Neural cell (in vitro differentiated cells): ENCODE data around the gene DSCAM.

Experiments used
- EP300 ChIP-seq: fragments of 450-650 bp; conservative IDR thresholded peaks from 2 replicates; pipeline ENCODE4 v1.6.1; 2014; ENCODE audit warnings: antibody characterized with exemption, mild to moderate bottlenecking, moderate library complexity; ENCODE audit not compliant: poor library complexity, severe bottlenecking
- EZH2 ChIP-seq: fragments of 200-600, 300-800 bp; shearing (Covaris generic), sonication (generic); IDR thresholded peaks from 2 replicates; pipeline ENCODE4 v1.6.1; 2014; ENCODE audit warnings: antibody characterized with exemption, low read length, borderline replicate concordance, mild to moderate bottlenecking; ENCODE audit not compliant: insufficient read depth, poor library complexity, severe bottlenecking
- POLR2AphosphoS5 ChIP-seq: IDR thresholded peaks from 2 replicates; pipeline ENCODE4 v1.6.1; 2012
- RAD21 ChIP-seq: fragments of 450-650 bp; conservative IDR thresholded peaks from 2 replicates; pipeline ENCODE4 v1.6.1; 2014; ENCODE audit warnings: antibody characterized with exemption, mild to moderate bottlenecking, moderate library complexity
- SMC3 ChIP-seq: fragments of 450-650 bp; conservative IDR thresholded peaks from 2 replicates; pipeline ENCODE4 v1.6.1; 2014; ENCODE audit warnings: antibody characterized with exemption, mild to moderate bottlenecking, moderate library complexity; ENCODE audit not compliant: poor library complexity
- TAF1 ChIP-seq: IDR thresholded peaks from 2 replicates; pipeline ENCODE4 v1.6.1; 2012; ENCODE audit warnings: low read depth
- TF ChIP-seq, protein P1 (sequence below): fragments of 450-650 bp; IDR thresholded peaks from 2 replicates; pipeline ENCODE4 v1.5.1; 2014; ENCODE audit warnings: antibody characterized with exemption, mild to moderate bottlenecking, moderate library complexity; ENCODE audit not compliant: poor library complexity, severe bottlenecking
- TF ChIP-seq, protein P2 (sequence below): IDR thresholded peaks from 2 replicates; pipeline ENCODE4 v1.6.1; 2012; ENCODE audit warnings: borderline replicate concordance

DNA sequence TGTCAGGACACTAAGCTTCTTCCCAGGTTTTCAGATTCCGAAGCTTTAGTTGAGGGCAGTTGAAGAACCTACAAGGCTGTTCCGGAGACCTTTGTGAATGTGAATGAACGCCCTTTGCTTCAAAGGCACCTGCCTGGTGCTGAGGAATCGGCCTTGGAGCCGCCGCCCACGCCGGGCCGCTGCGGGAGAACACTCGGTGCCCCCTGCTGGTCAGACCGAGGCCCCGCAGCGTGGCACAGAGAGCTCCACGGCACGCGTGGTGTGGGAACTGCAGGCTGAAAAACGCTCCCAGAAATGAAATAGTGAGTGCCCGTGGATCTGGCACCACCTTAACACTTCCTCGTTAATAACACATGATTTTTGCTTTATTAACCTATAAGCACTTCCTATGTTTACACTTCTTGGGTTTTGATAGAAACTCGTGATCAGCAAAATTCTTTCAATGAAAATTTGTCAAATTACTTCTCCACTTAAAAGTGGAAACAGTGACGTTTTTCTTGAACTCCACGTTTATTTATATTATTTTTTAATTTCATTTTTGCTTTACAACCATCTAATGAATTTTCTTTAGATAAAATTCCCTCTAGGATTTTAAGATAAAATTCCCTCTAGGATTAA lies 460.6 kb downstream of the DSCAM start:
- TF ChIP-seq EZH2 (no peak), TAF1 (no peak), RAD21 (no peak), SMC3 (peak; percentile 33), EP300 (no peak), POLR2AphosphoS5 (no peak)
- TF ChIP-seq, protein P1, sequence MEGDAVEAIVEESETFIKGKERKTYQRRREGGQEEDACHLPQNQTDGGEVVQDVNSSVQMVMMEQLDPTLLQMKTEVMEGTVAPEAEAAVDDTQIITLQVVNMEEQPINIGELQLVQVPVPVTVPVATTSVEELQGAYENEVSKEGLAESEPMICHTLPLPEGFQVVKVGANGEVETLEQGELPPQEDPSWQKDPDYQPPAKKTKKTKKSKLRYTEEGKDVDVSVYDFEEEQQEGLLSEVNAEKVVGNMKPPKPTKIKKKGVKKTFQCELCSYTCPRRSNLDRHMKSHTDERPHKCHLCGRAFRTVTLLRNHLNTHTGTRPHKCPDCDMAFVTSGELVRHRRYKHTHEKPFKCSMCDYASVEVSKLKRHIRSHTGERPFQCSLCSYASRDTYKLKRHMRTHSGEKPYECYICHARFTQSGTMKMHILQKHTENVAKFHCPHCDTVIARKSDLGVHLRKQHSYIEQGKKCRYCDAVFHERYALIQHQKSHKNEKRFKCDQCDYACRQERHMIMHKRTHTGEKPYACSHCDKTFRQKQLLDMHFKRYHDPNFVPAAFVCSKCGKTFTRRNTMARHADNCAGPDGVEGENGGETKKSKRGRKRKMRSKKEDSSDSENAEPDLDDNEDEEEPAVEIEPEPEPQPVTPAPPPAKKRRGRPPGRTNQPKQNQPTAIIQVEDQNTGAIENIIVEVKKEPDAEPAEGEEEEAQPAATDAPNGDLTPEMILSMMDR, result peak; percentile 45
- TF ChIP-seq, protein P2, sequence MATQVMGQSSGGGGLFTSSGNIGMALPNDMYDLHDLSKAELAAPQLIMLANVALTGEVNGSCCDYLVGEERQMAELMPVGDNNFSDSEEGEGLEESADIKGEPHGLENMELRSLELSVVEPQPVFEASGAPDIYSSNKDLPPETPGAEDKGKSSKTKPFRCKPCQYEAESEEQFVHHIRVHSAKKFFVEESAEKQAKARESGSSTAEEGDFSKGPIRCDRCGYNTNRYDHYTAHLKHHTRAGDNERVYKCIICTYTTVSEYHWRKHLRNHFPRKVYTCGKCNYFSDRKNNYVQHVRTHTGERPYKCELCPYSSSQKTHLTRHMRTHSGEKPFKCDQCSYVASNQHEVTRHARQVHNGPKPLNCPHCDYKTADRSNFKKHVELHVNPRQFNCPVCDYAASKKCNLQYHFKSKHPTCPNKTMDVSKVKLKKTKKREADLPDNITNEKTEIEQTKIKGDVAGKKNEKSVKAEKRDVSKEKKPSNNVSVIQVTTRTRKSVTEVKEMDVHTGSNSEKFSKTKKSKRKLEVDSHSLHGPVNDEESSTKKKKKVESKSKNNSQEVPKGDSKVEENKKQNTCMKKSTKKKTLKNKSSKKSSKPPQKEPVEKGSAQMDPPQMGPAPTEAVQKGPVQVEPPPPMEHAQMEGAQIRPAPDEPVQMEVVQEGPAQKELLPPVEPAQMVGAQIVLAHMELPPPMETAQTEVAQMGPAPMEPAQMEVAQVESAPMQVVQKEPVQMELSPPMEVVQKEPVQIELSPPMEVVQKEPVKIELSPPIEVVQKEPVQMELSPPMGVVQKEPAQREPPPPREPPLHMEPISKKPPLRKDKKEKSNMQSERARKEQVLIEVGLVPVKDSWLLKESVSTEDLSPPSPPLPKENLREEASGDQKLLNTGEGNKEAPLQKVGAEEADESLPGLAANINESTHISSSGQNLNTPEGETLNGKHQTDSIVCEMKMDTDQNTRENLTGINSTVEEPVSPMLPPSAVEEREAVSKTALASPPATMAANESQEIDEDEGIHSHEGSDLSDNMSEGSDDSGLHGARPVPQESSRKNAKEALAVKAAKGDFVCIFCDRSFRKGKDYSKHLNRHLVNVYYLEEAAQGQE, result no peak
